Ovary (tissue), 9 donors: Measurements from ENCODE around the gene MMD. TPM values are rescaled to one million over a fixed set of nuclear protein-coding genes. Genes with fewer than 3 reads are reported as not detected.
"Not testable (repeated sequence)": the region's sequence is repeated elsewhere in the genome, so short reads cannot be mapped to it uniquely, and the experiment has no call there.

ENCODE experiments used
- DNase-seq, 5 donors: peaks; one replicate each; pipeline ENCODE4 v3.0.0-alpha.2; 2019 to 2020
- H3K27ac ChIP-seq, 2 donors: fragments of 200-600 bp; one replicate each; pipeline versions ENCODE4 v1.5.1 to v1.8.0; 2019 to 2022
- H3K27me3 ChIP-seq: fragments of 200-600 bp; one replicate; pipeline ENCODE4 v1.8.0; 2022
- H3K36me3 ChIP-seq: fragments of 200-600 bp; sonication (generic); one replicate; pipeline ENCODE4 v1.5.1; 2019
- H3K4me1 ChIP-seq: one replicate; pipeline ENCODE4 v1.8.1; 2013; ENCODE audit warnings: mild to moderate bottlenecking, moderate library complexity; ENCODE audit not compliant: insufficient read depth
- H3K4me3 ChIP-seq: fragments of 200-600 bp; sonication (generic); one replicate; pipeline ENCODE4 v1.5.1; 2017
- H3K9me3 ChIP-seq, 2 donors: fragments of 200-600 bp in 1 of 2; sonication (generic) in 1 of 2; one replicate each; pipeline versions ENCODE4 v1.5.1 to v1.8.1; 2013 to 2019; ENCODE audit warnings: mild to moderate bottlenecking in 1 of 2, moderate library complexity in 1 of 2
- CTCF ChIP-seq, 3 donors: fragments of 450-650 bp in 2 of 3; fragments of 200-600 bp in 1 of 3; IDR thresholded peaks; one replicate each; pipeline versions ENCODE4 v1.5.1 to v1.8.0; 2016 to 2022; ENCODE audit warnings: antibody characterized with exemption in 3 of 3, mild to moderate bottlenecking in 1 of 3
- EP300 ChIP-seq: sonication (generic); formaldehyde crosslinking; IDR thresholded peaks from one replicate; pipeline ENCODE4 v1.6.1; 2017; ENCODE audit warnings: antibody characterized with exemption
- POLR2A ChIP-seq: fragments of 450-650 bp; IDR thresholded peaks from one replicate; pipeline ENCODE4 v1.6.1; 2017; ENCODE audit warnings: antibody characterized with exemption, mild to moderate bottlenecking, moderate library complexity
- whole genome bisulfite sequencing, 3 donors: extraction: QIAGEN DNeasy Blood & Tissue Kit in 1 of 3; methylation state at CpG; one replicate each; pipeline versions ENCODE4 v1.1.5 to v1.1.7; 2013 to 2017; 5-methylcytosine and 5-hydroxymethylcytosine counted together
- intact Hi-C, 4 donors: fragments of 100-400 bp; cut with DNase I; formaldehyde crosslinking; loops; one replicate each; pipeline versions ENCODE4 v1.11.0 to v1.15.1; 2022 to 2023
- polyA plus RNA-seq, 2 donors: library from polyadenylated mRNA; stranded (reverse); fragments of 200-250 nt in 1 of 2; fragments of 350-450 nt in 1 of 2; fragmentation: Illumina TruSeq in 1 of 2; extraction: RNeasy Lipid Tissue Mini Kit (QIAGEN cat#74804) in 1 of 2; gene quantifications; one replicate each; pipeline ENCODE4 v1.2.3, GENCODE V29; 2013 to 2014
- total RNA-seq, 7 donors: library from RNA; depleted of rRNA in 2 of 7; stranded (reverse); fragments of >200 nt in 2 of 7; fragmentation: NEBNext Ultra II Directional in 3 of 7; extraction: Animal tissue kit (Norgen Biotek cat#: 25700) in 3 of 7; gene quantifications; one replicate each; pipeline versions ENCODE4 v1.1.0 to v1.2.4, GENCODE V29; 2016 to 2023
- donor health status: DM: no; HTN: no; CAD: no; lungs with moderate emphysema.
- donor health status: DM: no; HTN: no; CAD: no.
- donor health status: Bipolar disorder and iron deficiency.
- donor health status: DM: yes; HTN: yes; CAD: no.
- donor health status: DM: no; HTN: no; CAD: no.
- donor health status: DM: yes; HTN: yes; CAD: no.

The MMD gene
- total and polyA plus RNA-seq, 9 donors, result 5.0 to 11.0 (median 6.7) TPM

GRCh38 chr17:55426851-55427586 is 5.4 kb upstream of the MMD start:
- DNase-seq, result no peak
- Histone ChIP-seq H3K27me3 (no peaks in the 10 kb centered on the region), H3K4me1 (no peaks in the 10 kb centered on the region), H3K36me3 (no peaks in the 10 kb centered on the region), H3K27ac (no peak overlapping the region), H3K9me3 (no peaks in the 10 kb centered on the region), H3K4me3 (no peak overlapping the region)
- intact Hi-C loops, result loop anchor here in 1 of 4 donors (10.0 kb wide), 1 partner anchor 328 kb away; the partner anchor contains the start of gene PCTP
- 64 to 73% (median 65%) methylated on average over 2 of the region's 2 CpGs for WGBS, 3 donors
- TF ChIP-seq CTCF (IDR thresholded peaks at IDR 0.05), result no peak
- no peak for TF ChIP-seq POLR2A
- no peak for TF ChIP-seq EP300

- Histone ChIP-seq H3K36me3 (no peaks in the 10 kb centered on the region), H3K27me3 (no peaks in the 10 kb centered on the region), H3K27ac (no peak overlapping the region), H3K4me3 (no peak overlapping the region), H3K9me3 (no peaks in the 10 kb centered on the region), H3K4me1 (no peaks in the 10 kb centered on the region)
- no peak for DNase-seq
- intact Hi-C loops, result loop anchor here in 1 of 4 donors (10.0 kb wide), 1 partner anchor 330 kb away; the partner anchor contains the start of gene PCTP
- TF ChIP-seq CTCF (IDR thresholded peaks at IDR 0.05) (no peak), EP300 (no peak), POLR2A (no peak)
- WGBS, 3 donors, result 34 to 56% (median 39%) methylated on average over 4 of the region's 4 CpGs
Measured at GRCh38 chr17:55424893-55425540, 3.4 kb upstream of the MMD start.

GRCh38 chr17:55423535-55423934 is 1.9 kb upstream of the MMD start:
- H3K36me3 ChIP-seq, result no peaks in the 10 kb centered on the region
- no peak for DNase-seq
- no peaks in the 10 kb centered on the region for H3K9me3 ChIP-seq
- no peaks in the 10 kb centered on the region for H3K27me3 ChIP-seq
- no peak overlapping the region for H3K4me3 ChIP-seq
- WGBS, 3 donors, result 52 to 70% (median 65%) methylated on average over 3 of the region's 3 CpGs
- intact Hi-C loops, result loop anchor here in 1 of 4 donors (10.0 kb wide), 1 partner anchor 331 kb away; the partner anchor contains the start of gene PCTP
- no peak for TF ChIP-seq EP300
- TF ChIP-seq CTCF (IDR thresholded peaks at IDR 0.05), result no peak
- no peak for TF ChIP-seq POLR2A
- H3K4me1 ChIP-seq, result no peaks in the 10 kb centered on the region
- H3K27ac ChIP-seq, result no peak overlapping the region

- H3K36me3 ChIP-seq, H3K27ac ChIP-seq, H3K27me3 ChIP-seq, H3K4me1 ChIP-seq, DNase-seq, H3K4me3 ChIP-seq, H3K9me3 ChIP-seq: not testable (repeated sequence)
- intact Hi-C loops, result loop anchor here in 1 of 4 donors (10.0 kb wide), 1 partner anchor 332 kb away; the partner anchor contains the start of gene PCTP
- 70 to 72% (median 70%) methylated on average over 6 of the region's 6 CpGs for WGBS, 3 donors
Measured at GRCh38 chr17:55422828-55423164, 1.2 kb upstream of the MMD start.

GRCh38 chr17:55420776-55421178 is 858 bp downstream of the MMD start:
- TF ChIP-seq EP300, result no peak
- no peak for TF ChIP-seq POLR2A
- TF ChIP-seq CTCF (IDR thresholded peaks at IDR 0.05), result no peak
- Histone ChIP-seq H3K4me1 (no peaks in the 10 kb centered on the region), H3K4me3 (peak overlapping the region; percentile 90), H3K36me3 (no peaks in the 10 kb centered on the region), H3K9me3 (no peaks in the 10 kb centered on the region), H3K27me3 (no peaks in the 10 kb centered on the region), H3K27ac (no peak overlapping the region)
- DNase-seq, result peak in 4 of 5 donors; percentile 13 to 53 (median 39)
- WGBS, 3 donors, result 0 to 1% (median 1%) methylated on average over 18 to 21 of the region's 21 CpGs
- intact Hi-C loops, result loop anchor here in 1 of 4 donors (10.0 kb wide), 1 partner anchor 334 kb away; the partner anchor contains the start of gene PCTP
